Measurements from ENCODE around the gene FAIM.

FAIM gene

DNA sequence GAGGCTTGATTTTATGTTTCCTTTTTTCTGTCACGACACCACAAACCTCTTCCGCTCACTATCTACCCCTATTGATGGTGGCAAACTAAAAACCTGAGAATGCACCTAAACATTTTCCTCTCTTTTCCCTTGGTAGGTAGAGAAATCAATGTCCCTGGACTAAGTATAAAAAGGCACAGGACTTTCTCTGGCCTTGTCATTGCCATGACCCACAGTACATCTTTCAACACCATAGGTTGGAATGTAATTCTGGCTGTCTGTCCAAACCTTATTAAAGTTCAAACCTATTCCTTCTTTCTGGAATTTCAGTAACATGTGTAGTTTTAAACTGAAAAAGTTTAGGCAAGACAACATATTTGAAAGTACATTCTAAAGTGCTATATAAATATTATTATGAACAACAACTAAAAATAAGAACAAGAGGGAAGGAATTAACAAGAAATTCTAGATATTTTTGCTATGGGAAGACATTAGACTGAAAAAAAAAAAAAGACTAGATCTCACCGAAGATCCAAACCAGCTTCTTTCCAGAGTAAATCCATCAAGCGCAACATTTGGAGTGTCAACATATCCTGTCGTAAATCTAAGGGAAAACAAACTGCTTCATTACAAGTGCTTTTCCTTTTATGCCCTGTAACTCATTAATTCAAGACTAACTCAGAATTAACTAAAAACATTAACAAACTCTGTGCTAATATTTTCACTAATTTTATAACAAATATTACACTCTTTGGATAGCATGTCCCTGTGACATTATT, 73.1 kb downstream of the FAIM start:
- TF ChIP-seq CTCF (IDR thresholded peaks at IDR 0.05; ENCODE audit: low read depth, low read length): no peak
- Histone ChIP-seq H3K9me3 (no peaks in the 10 kb centered on the region; the same call in 1 of the 2 replicates), H3K27me3 (no peaks in the 10 kb centered on the region), H3K4me1 (no peaks in the 10 kb centered on the region), H3K36me3 (no peaks in the 10 kb centered on the region; the same call in 1 of the 2 replicates), H3K4me3 (ENCODE audit: low read depth, low read length) (no peak overlapping the region)
- no peak for DNase-seq

GRCh38 chr3:138682648-138683047, 74.1 kb downstream of the FAIM start:
- H3K4me3 ChIP-seq (ENCODE audit: low read depth, low read length): no peak overlapping the region
- no peaks in the 10 kb centered on the region for H3K27me3 ChIP-seq
- no peak for TF ChIP-seq CTCF (IDR thresholded peaks at IDR 0.05; ENCODE audit: low read depth, low read length)
- no peak for DNase-seq
- H3K36me3 ChIP-seq: no peaks in the 10 kb centered on the region
- H3K4me1 ChIP-seq: no peaks in the 10 kb centered on the region
- no peaks in the 10 kb centered on the region; the same call in 1 of the 2 replicates for H3K9me3 ChIP-seq
